BLaER1 treated with 17β-estradiol and CSF1 and Interleukin-3, amounts not matched to agents 10 nM and 100 nM (cell line): Measurements from ENCODE around the gene KIAA0586.
"Not testable (repeated sequence)": the region's sequence is repeated elsewhere in the genome, so short reads cannot be mapped to it uniquely, and the experiment has no call there.

Source experiments
- H3K27ac ChIP-seq, 11 experiments: shearing (Covaris generic); formaldehyde crosslinking; 2 replicates each; pipeline ENCODE4 v1.8.1; 2022
- H3K27me3 ChIP-seq, 11 experiments: shearing (Covaris generic); formaldehyde crosslinking; 2 replicates each; pipeline ENCODE4 v1.8.1; 2022
- H3K36me3 ChIP-seq, 11 experiments: shearing (Covaris generic); formaldehyde crosslinking; 2 replicates each; pipeline ENCODE4 v1.8.1; 2022
- H3K4me1 ChIP-seq, 10 experiments: shearing (Covaris generic); formaldehyde crosslinking; 2 replicates each; pipeline ENCODE4 v1.8.1; 2022
- H3K4me2 ChIP-seq, 11 experiments: shearing (Covaris generic); formaldehyde crosslinking; 2 replicates each; pipeline ENCODE4 v1.8.1; 2022
- H3K4me3 ChIP-seq, 10 experiments: shearing (Covaris generic); formaldehyde crosslinking; 2 replicates each; pipeline ENCODE4 v1.8.1; 2022
- H3K9ac ChIP-seq, 11 experiments: shearing (Covaris generic); formaldehyde crosslinking; 2 replicates each; pipeline ENCODE4 v1.8.1; 2022
- H3K9me3 ChIP-seq, 11 experiments: shearing (Covaris generic); formaldehyde crosslinking; replicated peaks in 1 of 11; 2 replicates each; pipeline ENCODE4 v1.8.1; 2022
- H4K20me1 ChIP-seq, 11 experiments: shearing (Covaris generic); formaldehyde crosslinking; 2 replicates each; pipeline ENCODE4 v1.8.1; 2022
- Cebpa-rat ChIP-seq, 11 experiments: shearing (Covaris generic); IDR thresholded peaks; 2 replicates each; pipeline ENCODE4 v1.8.1; 2022

Gene KIAA0586

DNA sequence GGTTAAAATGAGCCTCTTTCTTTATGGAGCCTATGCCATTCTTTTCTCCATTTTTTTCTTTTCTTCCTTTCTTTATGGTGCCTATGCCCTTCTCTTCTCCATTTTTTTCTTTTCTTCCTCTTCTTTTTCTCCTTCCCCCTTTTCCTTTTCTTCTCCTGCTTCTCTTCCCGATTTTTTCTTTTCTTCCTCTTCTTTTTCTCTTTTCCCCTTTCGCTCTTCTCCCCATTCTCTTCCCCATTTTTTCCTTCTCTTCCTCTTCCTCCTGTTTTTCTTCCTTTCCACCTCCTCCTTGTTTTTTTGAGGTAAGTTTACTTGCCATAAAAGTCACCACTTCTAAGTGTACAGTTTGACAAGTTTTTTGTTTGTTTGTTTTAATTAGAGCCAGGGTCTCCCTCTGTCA is 50.1 kb downstream of the KIAA0586 start:
- no peaks in the 10 kb centered on the region for H3K9me3 ChIP-seq
- no peak for TF ChIP-seq Cebpa-rat (IDR thresholded peaks at IDR 0.05)
- peaks cover 42 to 62% (median 51%) of the 10 kb centered on the region in 11 experiments for H3K36me3 ChIP-seq
- peaks cover 0 to 11% (median 0%) of the 10 kb centered on the region in 10 experiments; a peak in 5 of 20 replicates for H3K4me1 ChIP-seq
- H3K9ac ChIP-seq, result no peak overlapping the region
- no peaks in the 10 kb centered on the region for H4K20me1 ChIP-seq
- H3K4me3 ChIP-seq, result no peak overlapping the region
- H3K27ac ChIP-seq, result no peak overlapping the region
- H3K27me3 ChIP-seq, result no peaks in the 10 kb centered on the region
- H3K4me2 ChIP-seq, result no peak overlapping the region

DNA sequence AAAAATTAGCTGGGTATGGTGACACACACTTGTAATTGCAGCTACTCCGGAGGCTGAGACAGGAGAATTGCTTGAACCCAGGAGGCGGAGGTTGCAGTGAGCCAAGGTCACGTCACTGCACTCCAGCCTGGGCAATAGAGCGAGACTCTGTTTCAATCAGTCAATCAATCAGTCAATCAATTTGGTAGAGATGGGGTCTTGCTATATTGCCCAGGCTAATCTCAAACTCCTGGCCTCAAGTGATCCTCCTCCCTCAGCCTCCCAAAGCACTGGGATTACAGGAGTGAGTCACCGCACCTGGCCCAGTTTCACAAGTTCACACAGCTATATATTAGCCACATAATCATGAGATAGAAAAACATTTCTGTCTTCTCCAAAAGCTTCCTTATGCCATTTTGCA is 50.8 kb downstream of the KIAA0586 start:
- H3K4me3 ChIP-seq, H3K4me2 ChIP-seq: not testable (repeated sequence)
- H3K36me3 ChIP-seq, result peaks cover 46 to 66% (median 57%) of the 10 kb centered on the region in 11 experiments

DNA sequence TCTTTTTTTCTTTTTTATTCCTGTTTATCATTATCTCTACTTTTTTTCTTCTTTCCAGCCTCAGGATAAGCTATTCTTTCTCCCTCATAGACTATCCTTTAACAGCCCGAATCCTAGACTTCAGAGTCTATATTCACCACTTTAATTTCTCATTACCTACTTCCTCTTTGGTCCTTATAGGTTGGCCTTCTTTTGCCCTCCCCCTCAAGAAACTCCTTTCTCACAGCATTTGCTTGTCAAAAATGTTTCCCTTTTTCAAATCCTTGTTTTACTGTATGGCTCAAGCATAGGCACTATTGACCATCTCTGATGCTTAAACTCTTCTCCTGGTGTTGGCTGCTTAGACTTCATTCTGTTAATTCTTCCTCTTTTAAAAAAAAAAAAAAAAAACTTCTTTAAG is 52.5 kb downstream of the KIAA0586 start:
- H3K36me3 ChIP-seq, result peaks cover 38 to 61% (median 47%) of the 10 kb centered on the region in 11 experiments
- H3K4me2 ChIP-seq, result no peak overlapping the region
- no peaks in the 10 kb centered on the region for H3K27me3 ChIP-seq
- peaks cover 0 to 11% (median 0%) of the 10 kb centered on the region in 10 experiments; a peak in 5 of 20 replicates for H3K4me1 ChIP-seq
- no peaks in the 10 kb centered on the region for H4K20me1 ChIP-seq
- H3K9ac ChIP-seq, result no peak overlapping the region
- no peak for TF ChIP-seq Cebpa-rat (IDR thresholded peaks at IDR 0.05)
- H3K9me3 ChIP-seq, result no peaks in the 10 kb centered on the region
- H3K4me3 ChIP-seq, result no peak overlapping the region
- no peak overlapping the region for H3K27ac ChIP-seq

More for the DNA sequence above, 50.8 kb downstream of the KIAA0586 start:
- not testable (repeated sequence) for H3K9me3 ChIP-seq, H4K20me1 ChIP-seq, H3K27me3 ChIP-seq, H3K27ac ChIP-seq, H3K9ac ChIP-seq
- H3K4me1 ChIP-seq, result peaks cover 0 to 11% (median 0%) of the 10 kb centered on the region in 10 experiments; a peak in 5 of 20 replicates

DNA sequence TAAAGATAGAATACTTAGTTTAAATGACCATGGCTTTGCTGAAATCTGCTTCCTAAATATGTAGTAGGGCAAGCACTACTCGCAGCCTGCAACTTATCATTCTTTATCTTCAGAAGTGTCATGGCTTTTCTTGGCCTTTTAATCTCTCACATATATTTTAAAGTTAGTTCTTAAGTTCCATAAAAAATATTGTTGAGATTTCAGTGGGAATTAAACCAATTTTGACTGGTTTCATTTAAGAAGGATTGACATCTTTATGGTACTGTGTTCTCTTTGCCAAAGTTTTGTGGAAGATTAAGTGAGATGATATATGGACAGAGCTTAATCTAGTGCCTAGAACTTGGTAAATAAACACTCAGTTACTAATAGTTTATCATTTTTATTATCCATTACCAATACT is 56.7 kb downstream of the KIAA0586 start:
- Histone ChIP-seq H3K4me3 (no peak overlapping the region), H3K9ac (no peak overlapping the region), H3K4me2 (no peak overlapping the region), H3K36me3 (peaks cover 36 to 61% (median 44%) of the 10 kb centered on the region in 11 experiments), H3K4me1 (peaks cover 0 to 21% (median 5%) of the 10 kb centered on the region in 10 experiments; a peak in 16 of 20 replicates), H3K27ac (no peak overlapping the region), H4K20me1 (no peaks in the 10 kb centered on the region), H3K9me3 (peaks cover 0 to 4% (median 0%) of the 10 kb centered on the region in 11 experiments; a peak in 1 of 22 replicates), H3K27me3 (no peaks in the 10 kb centered on the region)
- no peak for TF ChIP-seq Cebpa-rat (IDR thresholded peaks at IDR 0.05)

DNA sequence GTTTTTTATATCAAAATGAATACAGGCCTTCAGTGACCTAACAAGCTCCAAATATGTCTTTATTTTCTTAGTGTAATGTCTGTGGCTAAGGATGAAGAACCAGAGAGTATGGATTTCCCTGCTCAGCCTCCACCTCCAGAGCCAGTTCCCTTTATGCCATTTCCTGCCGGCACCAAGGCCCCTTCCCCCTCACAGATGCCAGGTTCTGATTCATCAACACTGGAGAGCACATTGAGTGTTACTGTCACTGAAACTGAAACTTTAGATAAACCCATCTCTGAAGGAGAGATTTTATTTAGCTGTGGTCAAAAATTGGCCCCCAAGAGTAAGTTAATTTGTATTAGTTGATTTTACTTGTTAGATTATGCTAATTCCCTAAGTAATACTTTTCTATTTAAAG is 61.0 kb downstream of the KIAA0586 start:
- peak overlapping the region in 7 of 11 experiments; percentile 29 to 71 (median 37); a peak in 11 of 22 replicates for H3K4me2 ChIP-seq

DNA sequence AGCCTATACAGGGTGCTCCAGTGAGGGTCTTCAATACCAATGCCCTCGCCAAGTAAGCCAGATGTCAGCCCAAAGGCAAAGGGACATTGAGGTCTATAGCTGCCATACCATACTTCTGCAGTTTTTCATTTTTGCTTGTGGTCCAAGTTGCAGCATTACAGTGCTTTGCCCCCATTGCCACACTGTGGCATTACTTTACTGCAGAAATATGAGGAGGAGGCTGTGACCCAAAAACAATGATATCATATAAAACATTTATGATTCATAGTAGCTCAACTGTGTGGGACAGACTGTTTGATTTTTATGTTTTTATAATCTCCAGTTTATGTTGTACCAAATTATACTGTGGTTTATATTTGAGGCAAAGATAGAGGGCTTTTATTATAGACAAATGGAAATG is 64.1 kb downstream of the KIAA0586 start:
- no peak overlapping the region for H3K9ac ChIP-seq
- H3K4me1 ChIP-seq, result peaks cover 0 to 12% (median 5%) of the 10 kb centered on the region in 10 experiments; a peak in 16 of 20 replicates
- no peak overlapping the region for H3K4me3 ChIP-seq
- H3K36me3 ChIP-seq, result peaks cover 42 to 95% (median 55%) of the 10 kb centered on the region in 11 experiments
- H3K9me3 ChIP-seq, result no peaks in the 10 kb centered on the region
- H3K27ac ChIP-seq, result no peak overlapping the region
- no peaks in the 10 kb centered on the region for H3K27me3 ChIP-seq
- H3K4me2 ChIP-seq, result no peak overlapping the region
- no peak for TF ChIP-seq Cebpa-rat (IDR thresholded peaks at IDR 0.05)
- H4K20me1 ChIP-seq, result peaks cover 0 to 5% (median 0%) of the 10 kb centered on the region in 11 experiments; a peak in 3 of 22 replicates

More for the DNA sequence above, 61.0 kb downstream of the KIAA0586 start:
- peak overlapping the region in 1 of 11 experiments; percentile 38; a peak in 1 of 22 replicates for H3K9ac ChIP-seq
- H3K36me3 ChIP-seq, result peaks cover 46 to 85% (median 56%) of the 10 kb centered on the region in 11 experiments
- H3K27me3 ChIP-seq, result no peaks in the 10 kb centered on the region
- peaks cover 0 to 4% (median 0%) of the 10 kb centered on the region in 11 experiments; a peak in 1 of 22 replicates for H3K9me3 ChIP-seq
- no peak overlapping the region for H3K4me3 ChIP-seq
- H3K27ac ChIP-seq, result no peak overlapping the region
- H3K4me1 ChIP-seq, result peaks cover 0 to 12% (median 5%) of the 10 kb centered on the region in 10 experiments; a peak in 16 of 20 replicates
- H4K20me1 ChIP-seq, result no peaks in the 10 kb centered on the region
- no peak for TF ChIP-seq Cebpa-rat (IDR thresholded peaks at IDR 0.05)

DNA sequence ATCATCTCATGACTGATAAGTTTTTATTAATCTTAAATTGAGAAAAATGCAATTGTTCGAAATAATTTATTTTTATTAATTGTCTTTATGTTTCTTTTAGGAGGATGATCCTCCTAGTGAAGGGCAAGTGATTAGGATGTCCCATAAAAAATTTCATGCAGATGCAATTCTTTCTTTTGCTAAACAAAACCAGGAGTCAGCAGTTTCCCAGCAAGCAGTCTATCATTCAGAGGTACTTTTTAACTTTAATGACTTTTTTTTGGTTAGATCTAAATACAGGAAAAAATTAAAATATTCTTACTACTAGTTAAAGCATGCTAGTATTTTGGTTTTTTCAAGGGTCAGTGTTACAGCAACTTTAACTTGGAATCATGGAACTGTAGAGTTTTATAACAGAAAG is 64.5 kb downstream of the KIAA0586 start:
- Histone ChIP-seq H3K9me3 (no peaks in the 10 kb centered on the region), H3K27ac (no peak overlapping the region), H3K36me3 (peaks cover 38 to 95% (median 52%) of the 10 kb centered on the region in 11 experiments), H3K4me3 (no peak overlapping the region), H3K9ac (no peak overlapping the region), H4K20me1 (peaks cover 0 to 5% (median 0%) of the 10 kb centered on the region in 11 experiments; a peak in 3 of 22 replicates), H3K4me1 (peaks cover 0 to 12% (median 5%) of the 10 kb centered on the region in 10 experiments; a peak in 16 of 20 replicates), H3K4me2 (no peak overlapping the region), H3K27me3 (no peaks in the 10 kb centered on the region)
- TF ChIP-seq Cebpa-rat (IDR thresholded peaks at IDR 0.05), result no peak

DNA sequence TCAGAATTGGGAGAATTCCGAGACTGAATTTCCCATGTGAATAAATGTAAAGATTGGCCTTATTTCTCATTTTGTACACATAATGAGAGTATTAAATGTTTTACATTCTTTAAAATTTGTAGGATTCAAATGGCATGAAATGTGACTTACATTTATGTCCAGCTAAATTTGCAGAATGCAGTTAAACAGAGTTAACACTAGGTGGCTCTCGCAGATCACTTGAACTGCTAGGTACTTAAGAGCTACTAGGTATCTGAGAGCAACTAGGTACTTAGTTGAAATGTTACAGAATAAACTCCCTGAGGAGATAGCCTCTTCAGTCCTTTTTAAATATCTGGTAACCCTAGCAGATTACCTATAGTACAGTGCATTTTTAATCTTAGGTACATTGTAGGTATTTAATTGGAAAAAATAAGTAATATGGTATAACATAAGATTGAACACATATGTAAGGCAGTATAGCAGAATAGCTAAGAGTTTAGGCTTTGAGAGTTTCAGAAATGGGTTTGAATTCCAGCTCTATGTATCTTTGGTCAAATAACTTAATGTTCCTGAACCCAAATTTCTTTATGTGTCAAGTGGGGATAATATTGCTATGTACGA is 73.8 kb downstream of the KIAA0586 start:
- H3K4me3 ChIP-seq, result no peak overlapping the region
- H3K9me3 ChIP-seq, result no peaks in the 10 kb centered on the region
- no peak for TF ChIP-seq Cebpa-rat (IDR thresholded peaks at IDR 0.05)
- no peaks in the 10 kb centered on the region for H4K20me1 ChIP-seq
- no peaks in the 10 kb centered on the region for H3K27me3 ChIP-seq
- no peak overlapping the region for H3K9ac ChIP-seq
- peaks cover 25 to 75% (median 42%) of the 10 kb centered on the region in 11 experiments for H3K36me3 ChIP-seq
- peaks cover 0 to 7% (median 0%) of the 10 kb centered on the region in 10 experiments; a peak in 7 of 20 replicates for H3K4me1 ChIP-seq
- H3K27ac ChIP-seq, result no peak overlapping the region
- H3K4me2 ChIP-seq, result peak overlapping the region in 2 of 11 experiments; percentile 1 to 7; a peak in 2 of 22 replicates

DNA sequence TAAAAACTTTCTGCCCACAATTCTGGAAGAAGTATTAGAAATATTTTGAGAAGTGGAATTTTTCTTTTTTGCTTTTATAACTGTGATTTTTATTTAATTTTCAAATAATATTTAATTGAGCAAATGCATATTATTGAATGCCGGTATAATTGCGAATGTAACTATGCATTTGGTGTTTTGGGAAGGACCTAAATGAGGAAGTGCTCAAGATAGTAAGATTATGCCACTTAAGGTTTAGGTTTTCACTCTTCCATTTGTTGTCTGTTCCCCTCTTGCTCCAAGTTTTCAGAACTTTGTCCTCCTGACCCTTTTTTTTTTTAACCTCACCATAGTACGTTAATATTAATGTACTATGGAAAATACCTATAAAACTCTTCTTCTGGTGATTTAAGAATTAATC is 85.8 kb downstream of the KIAA0586 start:
- H4K20me1 ChIP-seq, result no peaks in the 10 kb centered on the region
- no peak overlapping the region for H3K9ac ChIP-seq
- H3K4me2 ChIP-seq, result no peak overlapping the region
- H3K9me3 ChIP-seq, result peaks cover 0 to 9% (median 7%) of the 10 kb centered on the region in 11 experiments; a peak in 10 of 22 replicates
- H3K36me3 ChIP-seq, result peaks cover 30 to 70% (median 46%) of the 10 kb centered on the region in 11 experiments; a peak in 21 of 22 replicates
- no peaks in the 10 kb centered on the region for H3K4me1 ChIP-seq
- no peak for TF ChIP-seq Cebpa-rat (IDR thresholded peaks at IDR 0.05)
- no peaks in the 10 kb centered on the region for H3K27me3 ChIP-seq
- H3K27ac ChIP-seq, result no peak overlapping the region
- H3K4me3 ChIP-seq, result no peak overlapping the region
